Stimulated activated CD8-positive, alpha-beta memory T cell treated with anti-CD3 and anti-CD28 coated beads, Interleukin-2, amount 100 ng/mL, for 1 hour (primary cell): Measurements from ENCODE around the gene NLK.
"Not testable (repeated sequence)": the region's sequence is repeated elsewhere in the genome, so short reads cannot be mapped to it uniquely, and the experiment has no call there.

Experiments used
- DNase-seq, 2 donors: peaks; one replicate each; pipeline ENCODE4 v3.0.0-alpha.2; 2020; ENCODE audit warnings: low read depth in 2 of 2

The NLK gene

GRCh38 chr17:28194382-28194781 is 151.9 kb downstream of the NLK start:
- DNase-seq: no peak

- no peak for DNase-seq
Observed at GRCh38 chr17:28196636-28197035, 154.2 kb downstream of the NLK start.

- no peak for DNase-seq
Observed at GRCh38 chr17:28199115-28199514, 156.6 kb downstream of the NLK start.

GRCh38 chr17:28199728-28200127 is 157.3 kb downstream of the NLK start:
- DNase-seq: no peak

- no peak for DNase-seq
Observed at GRCh38 chr17:28201315-28201714, 158.8 kb downstream of the NLK start.

GRCh38 chr17:28204244-28204643 is 161.8 kb downstream of the NLK start:
- DNase-seq: no peak

GRCh38 chr17:28204751-28205150 is 162.3 kb downstream of the NLK start:
- DNase-seq: no peak

GRCh38 chr17:28206292-28206691 is 163.8 kb downstream of the NLK start:
- DNase-seq: no peak

- no peak for DNase-seq
Observed at GRCh38 chr17:28211811-28212210, 169.3 kb downstream of the NLK start.

- DNase-seq: not testable (repeated sequence)
Observed at GRCh38 chr17:28213578-28213977, 171.1 kb downstream of the NLK start.

GRCh38 chr17:28216052-28216451 is 173.6 kb downstream of the NLK start:
- DNase-seq: no peak

- no peak for DNase-seq
Observed at GRCh38 chr17:28216528-28216927, 174.1 kb downstream of the NLK start.

GRCh38 chr17:28219771-28220170 is 177.3 kb downstream of the NLK start:
- no peak for DNase-seq

- DNase-seq: no peak
Observed at GRCh38 chr17:28221751-28222414, 179.4 kb downstream of the NLK start.

GRCh38 chr17:28225271-28225670 is 182.8 kb downstream of the NLK start:
- no peak for DNase-seq

- DNase-seq: no peak
Observed at GRCh38 chr17:28225867-28226266, 183.4 kb downstream of the NLK start.

GRCh38 chr17:28226563-28227315 is 184.3 kb downstream of the NLK start:
- no peak for DNase-seq

- no peak for DNase-seq
Observed at GRCh38 chr17:28227316-28228108, 185.0 kb downstream of the NLK start.

GRCh38 chr17:28228109-28228840 is 185.8 kb downstream of the NLK start:
- no peak for DNase-seq

GRCh38 chr17:28228986-28229729 is 186.7 kb downstream of the NLK start:
- DNase-seq: no peak

GRCh38 chr17:28230011-28230410 is 187.5 kb downstream of the NLK start:
- no peak for DNase-seq
